Osteoblast (primary cell): Measurements from ENCODE around the gene KCNC1. TPM values are rescaled to one million over a fixed set of nuclear protein-coding genes. Genes with fewer than 3 reads are reported as not detected.

ENCODE experiments used
- DNase-seq: peaks from one replicate; pipeline ENCODE4 v3.0.0; 2011; ENCODE audit warnings: low spot score, mixed read lengths; ENCODE audit not compliant: insufficient read length; ENCODE audit errors: missing footprints
- H2AFZ ChIP-seq: 2 replicates; pipeline ENCODE4 v1.6.0; 2011; ENCODE audit warnings: mild to moderate bottlenecking, low read length
- H3K27ac ChIP-seq: 2 replicates; pipeline ENCODE4 v1.5.1; 2011; ENCODE audit warnings: mild to moderate bottlenecking, low read depth, low read length, moderate library complexity
- H3K27me3 ChIP-seq: 2 replicates; pipeline ENCODE4 v1.6.0; 2012; ENCODE audit warnings: mild to moderate bottlenecking, control low read depth, inconsistent platforms, low read length, moderate library complexity; ENCODE audit not compliant: insufficient read depth
- H3K36me3 ChIP-seq: 2 replicates; pipeline ENCODE4 v1.5.1; 2011; ENCODE audit warnings: mild to moderate bottlenecking, low read length, control low read depth, moderate library complexity; ENCODE audit not compliant: insufficient read depth
- H3K4me1 ChIP-seq: 2 replicates; pipeline ENCODE4 v1.5.1; 2011; ENCODE audit warnings: mild to moderate bottlenecking, low read length, control low read depth, moderate library complexity; ENCODE audit not compliant: insufficient read depth
- H3K4me2 ChIP-seq: 2 replicates; pipeline ENCODE4 v1.6.0; 2011; ENCODE audit warnings: mild to moderate bottlenecking, low read length; ENCODE audit not compliant: insufficient read depth
- H3K4me3 ChIP-seq: fragments of 200-600 bp; sonication (generic); 3 replicates; pipeline ENCODE4 v1.5.1; 2012; ENCODE audit warnings: mild to moderate bottlenecking, low read length, inconsistent platforms; ENCODE audit not compliant: insufficient read depth
- H3K79me2 ChIP-seq: 2 replicates; pipeline ENCODE4 v1.6.0; 2012; ENCODE audit warnings: mild to moderate bottlenecking, low read length, control low read depth, inconsistent platforms; ENCODE audit not compliant: insufficient read depth
- H3K9me3 ChIP-seq: 2 replicates; pipeline ENCODE4 v1.5.1; 2011; ENCODE audit warnings: low read depth, low read length, control low read depth
- H4K20me1 ChIP-seq: 2 replicates; pipeline ENCODE4 v1.6.0; 2012; ENCODE audit warnings: mild to moderate bottlenecking, low read length, control low read depth; ENCODE audit not compliant: insufficient read depth
- total RNA-seq: library from RNA; depleted of rRNA; stranded (reverse); fragments of >200 nt; gene quantifications from 2 replicates; pipeline ENCODE4 v1.2.3, GENCODE V29; 2012
- TF ChIP-seq, protein P1 (sequence below): IDR thresholded peaks from 2 replicates; pipeline ENCODE4 v1.5.1; 2011; ENCODE audit warnings: mild to moderate bottlenecking, low read depth, low read length, moderate library complexity; ENCODE audit errors: extremely low read depth

The KCNC1 gene
- total RNA-seq, 1 donor: under 0.01 TPM

- Histone ChIP-seq H3K27ac (no peak overlapping the region), H3K4me3 (no peak overlapping the region)
- TF ChIP-seq, protein P1, sequence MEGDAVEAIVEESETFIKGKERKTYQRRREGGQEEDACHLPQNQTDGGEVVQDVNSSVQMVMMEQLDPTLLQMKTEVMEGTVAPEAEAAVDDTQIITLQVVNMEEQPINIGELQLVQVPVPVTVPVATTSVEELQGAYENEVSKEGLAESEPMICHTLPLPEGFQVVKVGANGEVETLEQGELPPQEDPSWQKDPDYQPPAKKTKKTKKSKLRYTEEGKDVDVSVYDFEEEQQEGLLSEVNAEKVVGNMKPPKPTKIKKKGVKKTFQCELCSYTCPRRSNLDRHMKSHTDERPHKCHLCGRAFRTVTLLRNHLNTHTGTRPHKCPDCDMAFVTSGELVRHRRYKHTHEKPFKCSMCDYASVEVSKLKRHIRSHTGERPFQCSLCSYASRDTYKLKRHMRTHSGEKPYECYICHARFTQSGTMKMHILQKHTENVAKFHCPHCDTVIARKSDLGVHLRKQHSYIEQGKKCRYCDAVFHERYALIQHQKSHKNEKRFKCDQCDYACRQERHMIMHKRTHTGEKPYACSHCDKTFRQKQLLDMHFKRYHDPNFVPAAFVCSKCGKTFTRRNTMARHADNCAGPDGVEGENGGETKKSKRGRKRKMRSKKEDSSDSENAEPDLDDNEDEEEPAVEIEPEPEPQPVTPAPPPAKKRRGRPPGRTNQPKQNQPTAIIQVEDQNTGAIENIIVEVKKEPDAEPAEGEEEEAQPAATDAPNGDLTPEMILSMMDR: no peak
These were observed 61.6 kb downstream of the KCNC1 start for GRCh38 chr11:17796154-17796553.

DNA sequence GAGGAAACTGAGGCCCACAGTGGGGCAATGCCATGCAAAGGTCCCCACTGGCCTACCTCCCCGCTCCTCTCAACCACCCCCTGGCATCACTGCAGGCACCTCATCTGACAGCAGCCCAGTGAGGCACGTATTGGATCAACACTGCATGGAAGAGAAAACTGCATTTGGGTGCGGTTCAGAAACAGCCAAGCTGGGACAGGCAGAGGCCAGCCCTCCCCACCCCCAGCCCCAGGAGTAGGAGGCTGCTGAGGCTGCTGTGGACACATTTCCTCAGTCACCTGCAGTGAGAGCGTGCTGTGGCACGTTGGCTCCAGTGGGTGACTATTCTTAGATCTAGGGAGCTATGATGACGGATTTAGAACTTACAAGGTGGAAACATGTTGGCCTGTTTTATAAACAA, 63.7 kb downstream of the KCNC1 start:
- Histone ChIP-seq H3K4me1 (no peaks in the 10 kb centered on the region), H2AFZ (no peak overlapping the region), H3K27ac (no peak overlapping the region), H3K27me3 (no peaks in the 10 kb centered on the region), H3K9me3 (no peaks in the 10 kb centered on the region), H3K4me3 (no peak overlapping the region), H4K20me1 (peaks cover 2% of the 10 kb centered on the region), H3K4me2 (no peak overlapping the region), H3K79me2 (no peaks in the 10 kb centered on the region), H3K36me3 (no peaks in the 10 kb centered on the region)
- TF ChIP-seq, protein P1: no peak
- no peak for DNase-seq

More at GRCh38 chr11:17796154-17796553, 61.6 kb downstream of the KCNC1 start:
- H3K9me3 ChIP-seq: no peaks in the 10 kb centered on the region
- no peak overlapping the region for H2AFZ ChIP-seq
- H3K27me3 ChIP-seq: no peaks in the 10 kb centered on the region
- no peaks in the 10 kb centered on the region for H3K4me1 ChIP-seq
- H4K20me1 ChIP-seq: peaks cover 2% of the 10 kb centered on the region
- H3K36me3 ChIP-seq: no peaks in the 10 kb centered on the region
- DNase-seq: no peak
- no peaks in the 10 kb centered on the region for H3K79me2 ChIP-seq
- H3K4me2 ChIP-seq: no peak overlapping the region

DNA sequence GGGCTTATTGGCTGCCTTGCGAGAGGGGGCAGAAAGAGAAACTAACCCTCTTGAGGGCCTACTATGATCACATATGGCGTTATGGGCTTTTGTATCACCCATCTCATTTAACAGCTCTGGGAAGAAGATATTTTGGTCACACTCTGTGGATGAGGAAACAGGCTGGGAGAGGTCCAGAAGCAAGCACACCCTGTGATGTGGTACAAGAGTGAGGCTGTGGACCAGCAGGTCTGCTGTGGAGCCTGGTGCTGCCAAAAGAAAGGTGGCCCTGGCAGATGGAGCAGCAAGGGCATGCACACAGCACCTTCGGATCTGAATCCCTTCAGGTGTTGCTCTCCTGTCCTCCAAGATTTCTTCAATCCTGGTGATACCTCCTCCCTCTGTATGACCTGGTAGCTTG, 64.1 kb downstream of the KCNC1 start:
- no peak overlapping the region for H3K4me3 ChIP-seq
- TF ChIP-seq, protein P1: no peak
- H3K36me3 ChIP-seq: no peaks in the 10 kb centered on the region
- H3K27ac ChIP-seq: no peak overlapping the region
- peaks cover 2% of the 10 kb centered on the region for H4K20me1 ChIP-seq
- H3K9me3 ChIP-seq: no peaks in the 10 kb centered on the region
- H3K79me2 ChIP-seq: no peaks in the 10 kb centered on the region
- no peaks in the 10 kb centered on the region for H3K27me3 ChIP-seq
- no peak overlapping the region for H2AFZ ChIP-seq
- H3K4me1 ChIP-seq: no peaks in the 10 kb centered on the region
- H3K4me2 ChIP-seq: no peak overlapping the region
- DNase-seq: no peak

DNA sequence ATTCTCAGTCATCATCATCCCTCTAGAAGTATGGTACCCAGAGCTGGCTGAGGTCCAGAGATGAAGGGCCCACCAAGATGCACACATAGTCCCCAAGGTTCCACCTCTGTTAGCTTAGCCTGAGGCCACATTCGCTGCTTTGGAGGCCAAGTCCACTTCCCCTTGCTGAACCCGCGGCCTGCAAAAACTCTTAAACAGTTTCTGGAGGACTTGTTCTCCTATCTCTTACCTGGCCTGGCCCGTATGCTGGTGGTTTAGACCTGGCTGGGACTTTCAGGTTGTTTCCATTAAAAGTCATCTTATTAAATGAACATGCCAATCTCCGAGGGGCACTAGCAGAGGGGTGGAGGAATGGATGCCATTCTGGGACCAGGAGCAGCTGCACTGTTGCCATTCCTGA, 64.6 kb downstream of the KCNC1 start:
- Histone ChIP-seq H3K36me3 (no peaks in the 10 kb centered on the region), H3K27me3 (no peaks in the 10 kb centered on the region), H3K4me3 (no peak overlapping the region), H3K4me2 (no peak overlapping the region), H4K20me1 (peaks cover 2% of the 10 kb centered on the region), H3K9me3 (no peaks in the 10 kb centered on the region), H2AFZ (no peak overlapping the region), H3K79me2 (no peaks in the 10 kb centered on the region), H3K27ac (no peak overlapping the region), H3K4me1 (no peaks in the 10 kb centered on the region)
- DNase-seq: no peak
- TF ChIP-seq, protein P1: no peak
